COR-L47 (cell line): ENCODE data around the gene IFRD2.
A peak's percentile ranks its signal among the peaks of the same experiment; 100 is the strongest.
"Not testable (repeated sequence)": the region's sequence is repeated elsewhere in the genome, so short reads cannot be mapped to it uniquely, and the experiment has no call there.

ENCODE experiments used
- DNase-seq: peaks from one replicate; lab custom pipeline; 2025; lab: John Stamatoyannopoulos, UW

The IFRD2 gene

DNA sequence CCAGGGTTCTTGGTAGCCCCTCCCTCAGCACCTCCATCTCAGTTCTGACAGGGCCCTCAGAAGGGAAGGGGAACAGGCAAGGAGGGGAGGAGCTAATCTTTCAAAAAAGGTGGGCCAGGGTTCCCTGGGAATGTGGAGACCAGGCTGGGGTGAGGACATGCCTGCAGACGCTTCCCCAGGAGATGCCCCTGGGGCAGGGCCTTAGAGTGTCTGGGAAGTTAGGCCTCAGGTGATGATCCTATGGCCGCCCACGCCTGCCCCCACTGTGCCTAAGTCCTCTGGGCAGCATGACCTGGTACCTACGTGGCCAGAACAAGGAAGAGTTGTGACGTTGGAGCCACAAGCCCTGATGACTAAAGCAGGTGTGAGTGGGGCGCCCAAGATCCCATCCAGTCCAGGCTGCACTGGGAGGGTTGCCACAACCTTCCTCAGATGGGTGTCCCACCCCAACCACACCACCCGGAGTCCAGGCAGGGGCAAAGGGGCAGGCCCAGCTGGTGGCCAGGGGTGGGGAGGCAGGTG, 27.2 kb downstream of the IFRD2 start:
- DNase-seq, result no peak

DNA sequence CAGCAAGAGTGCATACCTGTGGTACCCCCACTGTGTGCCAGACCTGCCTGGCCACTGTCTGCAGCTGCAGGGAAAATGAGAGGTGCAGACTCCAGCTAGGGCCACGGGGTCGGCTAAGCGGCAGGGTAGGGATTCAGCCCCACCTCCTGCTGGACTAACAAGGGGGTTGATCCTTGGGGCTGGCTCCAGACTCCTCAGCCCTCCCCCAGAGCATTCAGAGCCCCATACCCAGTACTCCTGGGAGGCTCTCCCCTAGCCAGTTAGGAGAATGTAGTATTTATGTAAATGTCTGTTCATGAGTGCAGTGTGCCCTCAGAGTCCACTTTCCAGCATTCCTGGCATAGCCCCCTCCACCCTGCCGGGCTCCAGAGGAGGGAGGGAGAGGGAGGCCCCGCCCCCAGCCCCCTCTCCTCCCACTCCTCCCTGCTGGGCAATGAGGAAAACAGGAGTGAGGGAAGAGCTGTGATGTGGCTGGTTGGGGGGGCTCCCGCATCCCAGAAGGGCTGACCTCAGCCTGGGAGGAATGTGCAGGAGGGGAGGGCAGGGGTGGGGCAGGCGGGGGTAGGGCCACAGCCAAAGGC, 27.8 kb downstream of the IFRD2 start:
- DNase-seq, result peak; percentile 9

DNA sequence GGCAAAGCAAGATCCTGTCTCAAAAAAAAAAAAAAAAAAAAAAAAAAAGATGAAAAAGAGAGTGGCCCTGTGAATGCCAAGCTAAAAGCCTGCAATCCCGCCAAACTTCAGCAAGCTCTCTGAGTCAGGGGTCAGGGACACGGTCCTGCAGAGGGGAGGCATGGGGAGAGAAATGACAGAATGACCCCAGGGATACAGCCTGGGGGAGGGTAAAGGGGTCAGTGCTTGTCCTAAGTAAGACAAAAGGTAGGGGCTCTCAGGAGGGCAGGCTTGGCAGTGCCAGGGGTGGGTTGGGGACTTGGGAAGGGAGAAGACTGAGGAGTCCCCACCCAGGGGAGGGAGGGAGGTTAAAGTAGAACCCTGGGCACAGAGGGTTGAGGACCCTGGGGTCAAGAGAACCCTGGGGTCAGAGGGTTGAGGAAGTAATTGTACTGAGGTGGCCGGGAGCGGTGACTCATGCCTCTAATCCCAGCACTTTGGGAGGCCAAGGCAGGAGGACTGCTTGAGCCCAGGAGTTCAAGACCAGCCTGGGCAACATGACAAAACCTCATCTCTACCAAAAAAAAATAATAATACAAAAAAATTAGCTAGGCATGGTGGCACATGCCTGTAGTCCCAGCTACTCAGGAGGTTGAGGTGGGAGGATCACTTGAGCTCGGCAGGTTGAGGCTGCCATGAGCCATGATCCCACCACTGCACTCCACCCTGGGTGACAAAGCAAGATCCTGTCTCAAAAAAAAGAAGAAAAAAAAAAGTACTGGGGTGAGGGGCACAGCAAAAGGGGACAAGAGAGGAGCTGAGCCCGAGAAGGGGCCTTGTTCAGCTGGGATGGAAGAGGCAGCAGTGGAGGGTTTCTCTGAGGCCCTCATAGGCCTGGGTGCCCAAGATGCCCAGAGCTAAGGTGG, 28.5 kb downstream of the IFRD2 start:
- no peak for DNase-seq

DNA sequence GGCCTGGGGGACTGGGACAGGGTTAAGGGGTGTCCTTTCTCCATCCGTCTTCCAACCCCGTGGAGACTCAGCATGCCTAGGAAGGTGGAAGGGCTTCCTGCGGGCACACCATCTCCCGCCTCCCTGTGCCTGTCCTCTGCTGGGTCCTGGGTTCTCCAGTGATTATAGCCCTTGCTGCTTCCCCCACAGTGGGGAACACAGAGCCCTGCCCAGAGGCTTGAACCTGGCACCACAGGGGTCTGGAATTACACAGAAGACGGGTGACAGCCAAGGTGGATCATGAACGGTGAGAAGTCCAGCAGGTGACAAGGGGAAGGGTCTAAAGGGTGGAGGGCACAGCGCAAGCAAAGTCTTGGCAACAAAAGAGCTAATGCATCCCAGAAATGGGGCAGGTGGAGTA, 29.5 kb downstream of the IFRD2 start:
- DNase-seq, result no peak

DNA sequence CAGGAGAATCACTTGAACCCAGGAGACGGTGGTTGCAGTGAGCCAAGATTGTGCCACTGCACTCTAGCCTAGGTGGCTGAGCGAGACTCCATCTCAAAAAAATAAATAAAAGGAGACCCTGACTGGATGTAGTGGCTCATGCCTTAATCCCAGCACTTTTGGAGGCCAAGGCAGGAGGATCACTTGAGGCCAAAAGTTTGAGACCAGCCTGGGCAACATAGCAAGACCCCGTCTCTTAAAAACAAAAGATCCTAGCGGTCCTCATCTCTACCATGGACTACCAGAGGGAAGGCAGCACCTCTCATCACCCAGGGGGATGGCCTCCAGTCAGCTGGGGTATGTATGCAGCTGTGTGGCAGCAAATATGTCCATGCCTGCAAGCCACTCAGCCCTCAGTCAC, 30.0 kb downstream of the IFRD2 start:
- DNase-seq, result not testable (repeated sequence)

DNA sequence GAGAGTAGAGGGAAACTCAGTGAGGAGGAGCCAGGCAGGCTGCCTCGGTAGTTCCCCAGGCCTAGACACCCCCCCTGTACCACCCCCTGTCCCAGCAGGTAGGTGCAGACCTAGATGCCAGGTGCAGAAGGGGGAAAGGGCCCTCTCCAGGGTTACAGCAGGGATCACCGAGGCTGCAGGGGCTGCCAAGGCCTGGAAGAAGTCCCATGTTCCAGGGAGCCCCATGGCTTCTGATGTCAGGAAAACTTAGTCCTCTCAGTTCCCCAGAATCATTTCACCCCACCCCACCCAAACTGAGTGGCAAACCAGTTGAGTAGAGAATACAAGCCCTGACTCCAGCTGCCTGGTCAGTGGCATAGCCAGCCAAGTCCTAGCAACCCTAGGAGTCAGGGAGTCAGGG, 30.7 kb downstream of the IFRD2 start:
- no peak for DNase-seq

DNA sequence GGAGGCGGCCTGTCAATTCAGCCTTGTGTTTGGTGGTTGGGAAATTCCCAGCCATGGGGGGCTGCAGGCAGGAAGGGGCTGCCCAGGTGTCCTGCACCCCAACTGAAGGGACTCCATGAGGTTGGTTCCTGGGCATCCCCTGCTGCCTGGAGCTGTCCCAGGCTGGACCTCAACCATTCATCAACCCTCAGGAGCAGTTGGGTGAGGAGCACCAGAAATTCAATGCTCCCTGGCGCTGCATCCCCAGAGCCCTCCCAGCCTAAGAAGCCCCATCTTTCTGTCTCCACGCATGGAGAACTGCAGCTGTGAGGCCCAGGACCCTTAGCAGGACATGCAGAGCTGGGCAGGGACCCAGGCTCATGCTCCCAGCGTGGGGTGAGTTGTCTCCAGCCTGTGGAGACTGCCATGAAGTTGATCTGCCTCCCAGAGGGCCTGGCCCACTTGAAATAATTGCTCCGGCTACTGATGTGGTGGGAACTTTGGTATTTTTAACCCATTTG, 31.2 kb downstream of the IFRD2 start:
- no peak for DNase-seq

DNA sequence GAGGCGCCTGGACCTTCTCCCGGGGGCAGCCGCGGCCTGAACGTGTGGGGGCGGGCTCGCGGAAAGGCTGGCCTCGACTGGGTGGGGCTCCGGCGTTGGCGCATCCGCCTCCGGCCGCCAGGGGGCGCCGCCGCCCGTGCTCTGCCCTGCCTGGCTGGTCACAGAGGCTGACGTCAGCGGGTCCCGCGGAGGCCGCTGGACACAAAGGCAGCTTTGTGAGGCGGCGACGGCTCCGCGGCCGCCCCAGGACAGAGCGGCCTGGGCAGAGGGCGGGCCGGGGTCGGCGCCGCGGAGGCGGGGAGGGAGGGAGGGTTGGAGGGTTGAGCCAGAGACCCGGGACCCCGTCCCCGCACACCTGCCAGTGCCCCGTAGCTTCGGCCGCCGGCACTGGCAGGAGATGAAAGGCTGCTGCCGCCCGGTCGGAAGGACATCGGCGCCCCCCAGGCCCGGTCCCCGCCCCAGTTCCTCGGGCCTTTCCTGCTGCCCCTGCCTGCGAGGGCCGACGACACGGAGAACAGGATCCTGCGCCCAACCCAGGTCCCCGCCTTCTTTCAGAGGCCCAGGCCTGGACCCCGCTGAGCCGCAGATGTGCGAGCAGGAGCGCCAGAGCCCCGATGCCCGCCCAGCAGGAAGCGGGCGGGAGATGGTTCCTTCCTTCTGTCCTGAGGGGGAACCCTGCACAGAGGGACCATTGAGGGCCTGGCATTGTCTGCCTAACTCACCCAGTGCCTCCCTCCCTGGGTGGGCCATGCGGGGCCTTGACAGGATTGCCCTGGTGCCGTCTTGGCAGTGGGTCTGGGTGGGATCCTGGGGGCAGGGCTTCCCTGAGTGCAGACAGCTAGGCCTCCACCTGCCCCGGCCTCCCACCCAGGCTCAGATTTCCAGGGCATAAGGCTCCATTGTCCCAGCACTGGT, 31.9 kb downstream of the IFRD2 start:
- peak; percentile 69 for DNase-seq

DNA sequence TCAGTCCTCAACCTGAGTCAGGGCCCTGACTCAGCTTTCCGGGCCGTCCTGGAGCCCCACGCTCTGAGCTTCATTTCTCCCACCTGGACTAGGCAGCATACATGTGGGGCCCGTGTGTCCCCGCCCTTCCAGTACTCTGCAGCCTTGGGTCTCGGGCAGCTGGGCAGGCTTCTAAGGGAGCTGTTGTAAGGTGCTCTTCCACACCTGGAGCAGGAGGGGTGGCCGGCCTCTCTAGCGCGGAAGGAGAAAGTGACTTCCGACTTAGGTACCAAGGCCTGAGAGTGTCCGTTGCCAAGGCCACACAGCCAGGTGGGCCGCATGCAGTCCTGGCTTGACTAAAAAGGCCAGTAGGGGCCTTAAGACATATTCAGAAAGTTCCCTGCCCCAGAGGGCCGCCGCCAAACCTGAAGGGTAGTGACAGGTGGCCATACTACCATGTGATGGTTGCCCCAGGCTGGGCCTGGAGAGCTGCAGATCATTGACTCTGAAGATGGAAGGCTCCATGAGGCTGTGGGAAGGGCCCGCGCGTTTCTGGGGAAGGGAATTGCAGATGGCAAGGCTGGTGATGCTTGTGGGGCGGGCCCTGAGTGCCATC, 32.7 kb downstream of the IFRD2 start:
- DNase-seq, result no peak

DNA sequence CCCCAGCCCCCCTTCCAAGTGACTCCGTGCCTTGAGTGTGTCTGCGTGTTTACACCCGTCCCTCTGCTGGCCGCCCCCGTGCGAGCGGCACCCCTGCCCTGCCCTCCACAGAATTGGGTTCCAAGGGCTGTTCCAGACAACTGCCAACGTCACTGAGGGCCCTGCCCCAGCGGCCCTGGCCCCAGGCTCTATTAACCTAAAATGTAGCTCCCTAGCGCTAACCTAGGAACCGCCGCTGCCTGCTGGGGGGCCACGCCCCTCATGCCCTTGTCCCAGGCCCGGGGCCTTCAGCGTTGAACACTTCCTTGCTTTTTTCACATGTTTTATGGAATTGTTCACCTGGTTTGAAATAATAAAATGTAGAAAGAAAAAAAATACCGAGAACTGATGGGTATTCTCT, 33.2 kb downstream of the IFRD2 start:
- no peak for DNase-seq

DNA sequence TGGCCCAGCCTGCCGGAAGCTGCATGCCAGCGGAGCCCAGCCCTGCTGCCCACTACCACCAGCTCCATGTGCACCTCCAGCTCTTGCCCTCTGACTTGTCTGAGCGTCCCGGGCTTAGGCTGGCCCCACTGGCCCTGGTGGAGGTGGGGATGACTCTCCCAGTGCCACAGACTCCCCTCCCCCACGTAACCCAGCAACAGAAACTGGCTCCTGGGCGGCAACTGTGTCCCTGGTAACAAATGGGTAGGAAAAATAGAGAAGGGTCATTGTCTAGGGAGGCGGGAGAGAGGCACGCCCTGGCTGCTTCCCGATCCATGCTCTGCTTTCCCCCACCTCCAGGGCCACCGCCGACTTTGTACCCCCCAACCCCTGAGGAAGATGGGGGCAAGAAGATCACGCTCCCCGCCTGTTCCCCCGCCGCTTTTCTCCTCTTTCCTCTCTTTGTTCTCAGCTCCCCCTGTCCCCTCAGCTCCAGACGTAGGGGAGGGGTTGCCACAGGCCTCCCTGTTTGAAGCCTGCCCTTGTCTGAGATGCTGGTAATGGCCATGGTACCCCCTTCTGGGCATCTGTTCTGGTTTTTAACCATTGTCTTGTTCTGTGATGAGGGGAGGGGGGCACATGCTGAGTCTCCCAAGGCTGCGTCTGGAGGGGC, 34.1 kb downstream of the IFRD2 start:
- peak; percentile 36 for DNase-seq

DNA sequence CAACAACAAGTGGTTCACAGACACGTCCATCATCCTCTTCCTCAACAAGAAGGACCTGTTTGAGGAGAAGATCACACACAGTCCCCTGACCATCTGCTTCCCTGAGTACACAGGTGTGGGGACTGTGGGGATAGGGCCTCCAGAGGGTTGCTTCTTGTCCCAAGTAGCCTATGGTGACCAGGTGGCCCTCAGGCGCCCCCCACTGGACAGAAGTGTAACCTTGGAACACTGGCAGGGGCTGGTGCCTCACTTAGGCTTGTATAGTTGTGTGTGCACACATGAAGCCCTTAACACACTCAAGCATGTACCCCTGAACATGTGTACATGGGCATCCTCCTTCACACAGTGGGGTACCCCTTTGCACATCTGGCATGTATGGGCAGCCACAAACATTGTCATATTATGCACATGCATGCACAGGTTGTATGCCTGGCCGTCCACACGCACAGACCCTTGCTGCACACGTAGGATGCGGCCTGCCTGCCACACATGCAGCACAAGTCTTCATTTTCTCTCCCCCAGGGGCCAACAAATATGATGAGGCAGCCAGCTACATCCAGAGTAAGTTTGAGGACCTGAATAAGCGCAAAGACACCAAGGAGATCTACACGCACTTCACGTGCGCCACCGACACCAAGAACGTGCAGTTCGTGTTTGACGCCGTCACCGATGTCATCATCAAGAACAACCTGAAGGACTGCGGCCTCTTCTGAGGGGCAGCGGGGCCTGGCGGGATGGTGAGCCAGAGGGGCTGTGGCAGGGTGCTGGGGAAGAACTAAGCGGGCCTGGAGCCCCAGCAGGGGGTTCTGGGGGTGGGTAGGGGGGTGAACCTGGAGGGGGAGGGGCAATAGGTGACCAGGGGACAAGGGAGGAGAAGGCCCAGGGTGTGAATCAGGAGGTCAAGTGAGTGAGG, 35.0 kb downstream of the IFRD2 start:
- peak; percentile 39 for DNase-seq

DNA sequence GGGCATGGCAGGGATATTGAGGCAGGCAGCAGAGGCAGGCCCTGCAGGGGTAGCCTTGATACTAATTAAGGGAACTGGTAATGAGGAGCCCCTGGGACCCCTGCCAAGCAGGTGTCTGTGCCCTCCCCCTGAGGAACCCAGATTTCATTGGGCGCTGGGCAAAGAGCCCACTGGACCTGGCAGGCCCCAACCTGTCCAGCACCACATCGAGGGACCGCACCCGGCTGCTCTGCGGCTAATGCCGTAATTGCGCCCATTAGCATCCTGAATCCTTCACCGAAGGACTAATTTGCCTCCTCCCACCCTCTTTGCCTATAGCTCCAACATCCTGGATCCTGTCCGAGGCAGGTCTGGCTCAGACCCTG, 37.0 kb downstream of the IFRD2 start:
- DNase-seq, result peak; percentile 83

DNA sequence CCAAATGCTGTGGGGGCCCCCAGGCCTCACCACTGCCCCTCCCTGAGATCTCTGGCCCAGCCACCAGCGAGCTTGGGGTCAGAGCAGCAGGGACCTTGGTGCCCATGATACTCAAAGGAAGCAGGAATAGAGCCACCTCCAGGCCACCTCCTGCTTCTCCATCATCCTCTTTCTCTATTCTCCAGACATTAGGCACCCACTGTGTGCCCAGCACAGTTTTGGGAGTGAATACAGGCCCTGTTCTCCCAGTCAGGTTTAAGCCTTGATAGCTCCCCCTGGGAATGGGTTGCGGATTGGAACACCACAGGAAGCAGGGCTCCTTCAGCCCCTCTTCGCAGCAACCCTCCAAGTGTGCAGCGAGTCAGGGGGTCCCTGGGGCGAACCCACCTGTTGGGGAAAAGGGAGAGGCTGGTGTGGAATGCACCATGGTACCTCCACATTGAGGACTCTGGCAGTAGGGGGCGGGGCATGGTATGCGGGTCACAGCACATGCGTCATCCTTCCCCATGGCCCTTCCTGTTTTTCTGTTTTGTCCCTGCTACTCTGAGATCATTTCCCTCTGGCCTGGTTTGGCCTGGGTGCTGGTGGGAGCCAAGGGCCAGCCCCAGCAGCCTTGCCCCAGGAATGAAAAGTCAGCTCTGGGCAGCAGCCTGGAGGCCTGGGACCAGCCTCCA, 37.5 kb downstream of the IFRD2 start:
- DNase-seq, result peak; percentile 26

DNA sequence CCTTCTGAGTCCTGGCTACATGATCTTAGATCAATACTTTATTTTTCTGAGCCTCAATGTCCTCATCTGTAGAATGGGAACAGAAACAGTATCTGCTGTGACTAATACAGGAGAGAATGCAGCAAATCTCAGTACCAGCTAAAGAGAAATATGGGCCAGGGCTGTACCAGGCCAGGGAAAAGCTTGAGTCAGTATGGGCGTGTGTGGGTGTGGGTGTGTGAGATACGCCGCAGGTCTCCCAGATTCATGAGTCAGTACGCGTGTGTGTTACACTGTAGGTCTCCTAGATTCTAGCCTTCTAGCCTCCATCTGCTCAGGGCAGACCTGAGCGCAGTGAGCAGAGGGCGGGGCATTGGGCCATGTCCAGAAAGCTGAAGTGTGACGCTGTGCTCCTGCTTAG, 41.0 kb downstream of the IFRD2 start:
- DNase-seq, result no peak

DNA sequence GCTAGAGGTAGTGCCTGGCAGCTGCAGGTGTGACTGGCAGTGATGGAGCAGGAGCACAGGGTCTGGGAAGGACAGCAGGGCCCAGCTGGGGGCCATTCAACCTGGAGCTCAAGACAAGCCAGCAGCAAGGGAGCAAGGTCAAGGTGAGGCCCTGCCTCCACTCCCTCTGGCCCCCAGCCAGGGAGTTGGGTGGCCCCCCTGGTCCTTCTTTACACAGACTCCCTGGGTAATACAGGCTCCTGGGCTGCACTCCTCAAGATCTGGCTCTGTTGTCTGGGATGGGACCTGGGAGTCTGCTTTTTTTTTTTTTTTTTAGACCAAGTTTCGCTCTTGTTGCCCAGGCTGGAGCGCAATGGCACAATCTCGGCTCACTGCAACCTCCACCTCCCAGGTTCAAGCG, 41.7 kb downstream of the IFRD2 start:
- DNase-seq, result no peak

DNA sequence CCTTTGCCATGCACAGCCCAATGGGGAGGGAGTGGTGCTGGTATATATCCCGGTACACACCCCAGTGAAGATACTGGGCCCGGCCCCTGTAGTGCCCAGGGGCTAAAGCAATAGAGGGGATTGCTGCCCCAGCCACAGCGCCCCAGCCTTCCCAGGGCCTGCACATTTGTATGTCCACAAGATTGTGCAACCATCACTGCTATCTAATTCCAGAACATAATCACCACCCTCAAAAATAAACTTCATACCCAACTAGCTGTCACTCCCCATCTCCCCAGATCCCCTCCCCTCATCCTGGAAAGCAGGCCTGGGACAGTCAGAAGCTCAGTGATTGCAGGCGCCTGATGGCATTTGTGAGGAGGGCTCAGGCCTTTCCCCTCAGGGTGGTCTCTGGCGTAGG, 42.8 kb downstream of the IFRD2 start:
- no peak for DNase-seq

DNA sequence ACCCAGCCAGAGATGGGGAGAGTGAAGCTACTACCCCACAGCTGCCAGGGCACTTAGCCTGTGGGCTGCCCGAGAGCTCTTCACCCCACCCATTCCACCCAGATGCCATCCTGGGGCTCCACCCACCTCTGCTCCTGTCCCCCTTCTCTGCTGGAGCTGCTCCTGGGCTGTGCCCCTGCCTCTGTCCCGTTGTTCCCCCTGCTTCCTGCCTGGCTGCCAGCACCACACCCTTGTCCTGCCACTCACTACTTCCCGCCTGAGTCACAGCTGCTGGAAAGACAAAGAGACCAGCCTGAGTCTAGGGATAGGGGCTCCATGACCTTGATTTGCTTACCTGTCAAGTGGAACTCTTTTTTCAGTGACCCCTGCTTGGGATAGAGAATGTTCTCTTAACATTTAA, 43.8 kb downstream of the IFRD2 start:
- DNase-seq, result no peak

DNA sequence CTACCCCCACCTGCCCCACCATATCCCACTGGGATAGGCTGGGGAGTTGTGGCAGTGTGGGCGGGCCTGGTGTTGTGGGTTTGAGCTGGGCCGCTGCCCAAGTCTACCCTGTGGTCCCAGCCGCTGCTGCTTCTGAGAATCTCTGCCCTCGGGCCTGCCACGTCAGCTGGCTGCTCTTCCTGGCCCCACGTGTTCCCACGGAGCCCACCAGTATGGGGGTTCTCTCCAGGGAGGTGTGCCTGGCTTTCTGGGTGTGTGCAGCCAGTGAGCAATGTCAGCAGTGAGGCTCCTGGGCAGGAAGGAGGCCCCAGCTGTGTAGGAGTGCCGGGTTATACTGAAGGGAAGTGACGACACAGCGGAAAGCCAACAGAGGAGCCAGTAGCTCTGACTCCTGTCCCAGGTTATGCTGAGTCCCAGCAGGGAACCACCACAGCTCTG, 45.7 kb downstream of the IFRD2 start:
- no peak for DNase-seq
